GM12878 (cell line): Measurements from ENCODE around the gene NAP1L4. TPM values are rescaled to one million over a fixed set of nuclear protein-coding genes. Genes with fewer than 3 reads are reported as not detected.

ENCODE experiments used
- ATAC-seq: fragments of 200-7000 bp; cut with Tn5 transposase; 3 replicates; pipeline ENCODE4 v1.9.1; 2020; ENCODE audit warnings: mild to moderate bottlenecking, moderate library complexity
- BruUV-seq: library from RNA; stranded (reverse); fragments of 400-500 nt; replicated peaks from 2 replicates; lab custom pipeline; 2021; lab: Mats Ljungman, UMichigan
- CTCF ChIA-PET: fragments of 300-600 bp; sonication (Branson Sonifier 250); formaldehyde crosslinking; extraction: SDS; loops from one replicate; lab custom pipeline; 2021; ENCODE audit warnings: inconsistent platforms; lab: Yijun Ruan, JAX
- POLR2A ChIA-PET: fragments of 350-600 bp; formaldehyde crosslinking; extraction: SDS; loops from one replicate; lab custom pipeline; 2021; ENCODE audit warnings: inconsistent platforms; lab: Charles Lee
- RAD21 ChIA-PET: fragments of 300-600 bp; sonication (Branson Sonifier 250); formaldehyde crosslinking; loops from one replicate; lab custom pipeline; 2023; ENCODE audit warnings: antibody characterized with exemption; ENCODE audit not compliant: unreplicated experiment; lab: Charles Lee
- SMC1A ChIA-PET: fragments of 300-600 bp; sonication (Branson Sonifier 250); formaldehyde crosslinking; loops from one replicate; lab custom pipeline; 2023; ENCODE audit not compliant: unreplicated experiment, uncharacterized antibody; lab: Charles Lee
- DNase-seq: peaks from one replicate; pipeline ENCODE4 v3.0.0-alpha.2; 2011; ENCODE audit warnings: low read depth, low spot score
- FAIRE-seq: peaks from 3 replicates; lab custom pipeline; 2011; peaks lifted over from hg19 to GRCh38; lab: Jason Lieb, UNC
- H2AFZ ChIP-seq: 2 replicates; pipeline ENCODE4 v1.6.0; 2011; ENCODE audit warnings: low read depth, low read length, control low read depth; ENCODE audit not compliant: control insufficient read depth
- H3K27ac ChIP-seq: 2 replicates; pipeline ENCODE4 v1.5.1; 2011; ENCODE audit warnings: control low read depth; ENCODE audit not compliant: control insufficient read depth, insufficient read depth
- H3K27me3 ChIP-seq, 2 experiments: replicated peaks in 1 of 2; 2 replicates each; pipeline versions ENCODE4 v1.6.0 to v1.6.1; 2011; ENCODE audit warnings: low read length in 1 of 2; ENCODE audit not compliant: control insufficient read depth in 2 of 2, insufficient read depth in 2 of 2
- H3K36me3 ChIP-seq, 2 experiments: 2 replicates each; pipeline ENCODE4 v1.5.1; 2011; ENCODE audit warnings: low read length in 1 of 2; ENCODE audit not compliant: control insufficient read depth in 2 of 2, insufficient read depth in 2 of 2
- H3K4me1 ChIP-seq: 2 replicates; pipeline ENCODE4 v1.6.1; 2011; ENCODE audit warnings: mild to moderate bottlenecking, low read length, moderate library complexity, mixed read lengths; ENCODE audit not compliant: control insufficient read depth, insufficient read depth
- H3K4me2 ChIP-seq: 2 replicates; pipeline ENCODE4 v1.6.0; 2011; ENCODE audit warnings: control low read depth; ENCODE audit not compliant: control insufficient read depth, insufficient read depth
- H3K4me3 ChIP-seq: fragments of 200-600 bp; sonication (generic); 2 replicates; pipeline ENCODE4 v1.5.1; 2016
- H3K79me2 ChIP-seq: 2 replicates; pipeline ENCODE4 v1.6.0; 2011; ENCODE audit warnings: low read length; ENCODE audit not compliant: control insufficient read depth, insufficient read depth
- H3K9ac ChIP-seq: 2 replicates; pipeline ENCODE4 v1.8.0; 2011; ENCODE audit warnings: low read length, control low read depth, mixed read lengths; ENCODE audit not compliant: control insufficient read depth, insufficient read depth
- H3K9me3 ChIP-seq: replicated peaks from 3 replicates; pipeline ENCODE4 v1.5.1; 2011; ENCODE audit warnings: mild to moderate bottlenecking, low read length; ENCODE audit not compliant: control insufficient read depth, insufficient read depth
- H4K20me1 ChIP-seq: 2 replicates; pipeline ENCODE4 v1.6.0; 2011; ENCODE audit not compliant: control insufficient read depth, insufficient read depth
- ATF7 ChIP-seq: fragments of 450-650 bp; IDR thresholded peaks from 2 replicates; pipeline ENCODE4 v1.6.1; 2016; ENCODE audit warnings: low read depth, mild to moderate bottlenecking
- BCL11A ChIP-seq: IDR thresholded peaks from 2 replicates; pipeline ENCODE4 v1.6.1; 2011; ENCODE audit warnings: low read depth, low read length
- FOS ChIP-seq: IDR thresholded peaks from 3 replicates; pipeline ENCODE4 v1.6.1; 2011; ENCODE audit warnings: borderline replicate concordance; ENCODE audit not compliant: insufficient read length; ENCODE audit errors: extremely low read depth
- NFIC ChIP-seq: IDR thresholded peaks from 2 replicates; pipeline ENCODE4 v1.6.1; 2012; ENCODE audit warnings: low read depth, mild to moderate bottlenecking, inconsistent platforms, low read length, moderate library complexity
- NR2F1 ChIP-seq: fragments of 450-650 bp; conservative IDR thresholded peaks from 2 replicates; pipeline ENCODE4 v1.6.1; 2017; ENCODE audit warnings: mild to moderate bottlenecking
- POLR2A ChIP-seq: IDR thresholded peaks from 2 replicates; pipeline ENCODE4 v1.6.1; 2011; ENCODE audit warnings: low read depth, mild to moderate bottlenecking, low read length
- SP1 ChIP-seq: IDR thresholded peaks from one replicate; pipeline ENCODE4 v1.6.1; 2011; ENCODE audit warnings: low read depth, low read length
- TCF3 ChIP-seq: IDR thresholded peaks from 2 replicates; pipeline ENCODE4 v1.6.1; 2012; ENCODE audit warnings: low read depth, mild to moderate bottlenecking, low read length, borderline replicate concordance; ENCODE audit not compliant: insufficient read depth
- ZZZ3 ChIP-seq: IDR thresholded peaks from 2 replicates; pipeline ENCODE4 v1.6.1; 2011; ENCODE audit warnings: low read depth; ENCODE audit not compliant: control insufficient read depth, insufficient read length
- WGBS: methylation state at CpG from one replicate; pipeline ENCODE4 v1.1.6; 2016; ENCODE audit warnings: low lambda C conversion rate; ENCODE audit not compliant: insufficient replicate concordance, insufficient coverage; ENCODE audit errors: missing lambda C conversion rate; 5-methylcytosine and 5-hydroxymethylcytosine counted together
- in situ Hi-C: fragments of 300-500 bp; cut with MboI; formaldehyde crosslinking; loops from 9 replicates; pipeline ENCODE4 v1.14.3; 2018; ENCODE audit warnings: mixed read lengths
- intact Hi-C: fragments of 100-400 bp; cut with micrococcal nuclease; formaldehyde crosslinking; loops from one replicate; pipeline ENCODE4 v1.14.2; 2022; ENCODE audit not compliant: unreplicated experiment
- polyA plus RNA-seq, 11 experiments: library from polyadenylated mRNA; depleted of rRNA in 4 of 11; unstranded in 6 of 11; stranded (reverse) in 5 of 11; fragments of >200 nt; fragmentation: Nextera tagmentation in 4 of 11; fragmentation: Illumina TruSeq in 1 of 11; extraction: Ambion mirVana in 4 of 11; extraction: Trizol in 1 of 11; gene quantifications; 1 replicate in 1 of 11; 2 replicates in 10 of 11; pipeline versions ENCODE4 v1.2.1 to v1.2.3, GENCODE V29; 2011 to 2016; ENCODE audit warnings: inconsistent platforms in 2 of 11, missing spikeins in 2 of 11, low read depth in 1 of 11
- total RNA-seq, 4 experiments: library from RNA; depleted of rRNA in 3 of 4; stranded (reverse); fragments of >200 nt in 3 of 4; fragmentation: Illumina TruSeq in 1 of 4; extraction: Trizol in 1 of 4; gene quantifications; 2 replicates each; pipeline versions ENCODE4 v1.2.1 to v1.2.3, GENCODE V29; 2013 to 2021
- TF ChIP-seq, protein P1 (sequence below): IDR thresholded peaks from 2 replicates; pipeline ENCODE4 v1.6.1; 2011; ENCODE audit warnings: low read depth, low read length, improper control_type of control experiment, borderline replicate concordance
- TF ChIP-seq, protein P2 (sequence below): fragments of 450-650 bp; IDR thresholded peaks from 2 replicates; pipeline ENCODE4 v1.6.1; 2016; ENCODE audit warnings: mild to moderate bottlenecking, moderate library complexity, borderline replicate concordance
- TF ChIP-seq, protein P3 (sequence below): fragments of 450-650 bp; formaldehyde crosslinking; IDR thresholded peaks from 2 replicates; pipeline ENCODE4 v1.4.0; 2022; ENCODE audit warnings: mild to moderate bottlenecking, moderate library complexity
- TF ChIP-seq, protein P4 (sequence below): fragments of 450-650 bp; IDR thresholded peaks from 2 replicates; pipeline ENCODE4 v1.6.1; 2017; ENCODE audit warnings: mild to moderate bottlenecking, low read depth, inconsistent platforms; ENCODE audit not compliant: poor library complexity, severe bottlenecking

The NAP1L4 gene
- total and polyA plus RNA-seq, 10 of the 15 experiments (the other 5 are each of a cell fraction or from before 2014, with no cell fraction given) = 24.8 to 198 (median 114) TPM

DNA sequence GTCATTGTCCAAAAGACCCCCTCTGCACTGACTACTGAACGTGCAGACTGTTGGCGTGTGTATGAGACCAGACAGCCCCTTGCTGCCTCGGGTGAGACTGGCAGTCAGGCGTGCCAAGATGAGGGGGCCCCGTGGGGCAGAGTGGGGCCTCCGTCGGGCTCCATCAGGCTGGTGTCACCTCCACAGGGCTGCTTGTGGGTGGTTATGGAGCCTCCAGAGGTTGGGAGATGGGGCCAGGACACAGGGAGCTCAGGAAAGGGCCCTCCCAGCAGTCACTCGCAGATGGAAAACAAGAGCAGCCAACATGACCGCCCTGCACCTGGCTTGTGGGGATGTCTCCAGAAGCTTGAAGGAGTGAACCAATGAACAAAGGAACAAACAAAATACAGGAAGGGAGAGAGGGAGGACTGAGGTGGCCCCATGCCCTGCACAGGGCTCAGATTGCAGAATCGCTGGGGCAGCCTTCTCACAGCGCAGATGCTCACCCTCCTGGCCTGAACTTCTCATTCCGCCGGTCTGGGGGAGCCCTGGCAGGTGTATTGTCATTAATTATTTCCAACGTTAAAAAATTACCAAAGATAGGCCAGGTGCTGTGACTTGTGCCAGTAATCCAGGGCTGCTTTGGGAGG is 57.4 kb downstream of the NAP1L4 start:
- H3K27ac ChIP-seq = no peak overlapping the region
- peaks cover 17% of the 10 kb centered on the region for H3K4me1 ChIP-seq
- no peaks in the 10 kb centered on the region for H4K20me1 ChIP-seq
- DNase-seq (no peak), FAIRE-seq (no peak), ATAC-seq (no peak)
- POLR2A ChIA-PET = no interaction called here
- CTCF ChIA-PET = interaction anchor here (1.3 to 2.0 kb wide), 3 partner anchors 14 to 157 kb away, joined by 3 to 5 read pairs (median 4); no protein-coding TSS in a partner anchor
- H3K79me2 ChIP-seq = no peaks in the 10 kb centered on the region
- no peaks in the 10 kb centered on the region for H3K36me3 ChIP-seq
- H3K9me3 ChIP-seq = peaks cover 7% of the 10 kb centered on the region; the same call in 2 of the 3 replicates
- in situ Hi-C loops = no loop called here
- H3K9ac ChIP-seq = no peak overlapping the region
- 46% methylated on average over 14 of the region's 14 CpGs for WGBS
- SMC1A ChIA-PET = no interaction called here
- RAD21 ChIA-PET = interaction anchor here (1.7 to 2.0 kb wide), 2 partner anchors 79 to 156 kb away, joined by 5 to 7 read pairs; no protein-coding TSS in a partner anchor
- BruUV-seq = no TSS peak
- peaks cover 0 to 3% of the 10 kb centered on the region in 2 experiments; a peak in 3 of 4 replicates for H3K27me3 ChIP-seq
- no peak overlapping the region for H3K4me2 ChIP-seq
- intact Hi-C loops = loop anchor here (10.0 kb wide), 1 partner anchor 160 kb away; no protein-coding TSS in a partner anchor
- no peak overlapping the region for H2AFZ ChIP-seq
- H3K4me3 ChIP-seq = no peak overlapping the region
- no peak for TF ChIP-seq NR2F1
- TF ChIP-seq BCL11A = no peak
- TF ChIP-seq, protein P1, sequence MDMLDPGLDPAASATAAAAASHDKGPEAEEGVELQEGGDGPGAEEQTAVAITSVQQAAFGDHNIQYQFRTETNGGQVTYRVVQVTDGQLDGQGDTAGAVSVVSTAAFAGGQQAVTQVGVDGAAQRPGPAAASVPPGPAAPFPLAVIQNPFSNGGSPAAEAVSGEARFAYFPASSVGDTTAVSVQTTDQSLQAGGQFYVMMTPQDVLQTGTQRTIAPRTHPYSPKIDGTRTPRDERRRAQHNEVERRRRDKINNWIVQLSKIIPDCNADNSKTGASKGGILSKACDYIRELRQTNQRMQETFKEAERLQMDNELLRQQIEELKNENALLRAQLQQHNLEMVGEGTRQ = no peak
- no peak for TF ChIP-seq ATF7
- TF ChIP-seq, protein P2, sequence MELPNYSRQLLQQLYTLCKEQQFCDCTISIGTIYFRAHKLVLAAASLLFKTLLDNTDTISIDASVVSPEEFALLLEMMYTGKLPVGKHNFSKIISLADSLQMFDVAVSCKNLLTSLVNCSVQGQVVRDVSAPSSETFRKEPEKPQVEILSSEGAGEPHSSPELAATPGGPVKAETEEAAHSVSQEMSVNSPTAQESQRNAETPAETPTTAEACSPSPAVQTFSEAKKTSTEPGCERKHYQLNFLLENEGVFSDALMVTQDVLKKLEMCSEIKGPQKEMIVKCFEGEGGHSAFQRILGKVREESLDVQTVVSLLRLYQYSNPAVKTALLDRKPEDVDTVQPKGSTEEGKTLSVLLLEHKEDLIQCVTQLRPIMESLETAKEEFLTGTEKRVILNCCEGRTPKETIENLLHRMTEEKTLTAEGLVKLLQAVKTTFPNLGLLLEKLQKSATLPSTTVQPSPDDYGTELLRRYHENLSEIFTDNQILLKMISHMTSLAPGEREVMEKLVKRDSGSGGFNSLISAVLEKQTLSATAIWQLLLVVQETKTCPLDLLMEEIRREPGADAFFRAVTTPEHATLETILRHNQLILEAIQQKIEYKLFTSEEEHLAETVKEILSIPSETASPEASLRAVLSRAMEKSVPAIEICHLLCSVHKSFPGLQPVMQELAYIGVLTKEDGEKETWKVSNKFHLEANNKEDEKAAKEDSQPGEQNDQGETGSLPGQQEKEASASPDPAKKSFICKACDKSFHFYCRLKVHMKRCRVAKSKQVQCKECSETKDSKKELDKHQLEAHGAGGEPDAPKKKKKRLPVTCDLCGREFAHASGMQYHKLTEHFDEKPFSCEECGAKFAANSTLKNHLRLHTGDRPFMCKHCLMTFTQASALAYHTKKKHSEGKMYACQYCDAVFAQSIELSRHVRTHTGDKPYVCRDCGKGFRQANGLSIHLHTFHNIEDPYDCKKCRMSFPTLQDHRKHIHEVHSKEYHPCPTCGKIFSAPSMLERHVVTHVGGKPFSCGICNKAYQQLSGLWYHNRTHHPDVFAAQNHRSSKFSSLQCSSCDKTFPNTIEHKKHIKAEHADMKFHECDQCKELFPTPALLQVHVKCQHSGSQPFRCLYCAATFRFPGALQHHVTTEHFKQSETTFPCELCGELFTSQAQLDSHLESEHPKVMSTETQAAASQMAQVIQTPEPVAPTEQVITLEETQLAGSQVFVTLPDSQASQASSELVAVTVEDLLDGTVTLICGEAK = no peak
- no peak for TF ChIP-seq SP1
- TF ChIP-seq, protein P3, sequence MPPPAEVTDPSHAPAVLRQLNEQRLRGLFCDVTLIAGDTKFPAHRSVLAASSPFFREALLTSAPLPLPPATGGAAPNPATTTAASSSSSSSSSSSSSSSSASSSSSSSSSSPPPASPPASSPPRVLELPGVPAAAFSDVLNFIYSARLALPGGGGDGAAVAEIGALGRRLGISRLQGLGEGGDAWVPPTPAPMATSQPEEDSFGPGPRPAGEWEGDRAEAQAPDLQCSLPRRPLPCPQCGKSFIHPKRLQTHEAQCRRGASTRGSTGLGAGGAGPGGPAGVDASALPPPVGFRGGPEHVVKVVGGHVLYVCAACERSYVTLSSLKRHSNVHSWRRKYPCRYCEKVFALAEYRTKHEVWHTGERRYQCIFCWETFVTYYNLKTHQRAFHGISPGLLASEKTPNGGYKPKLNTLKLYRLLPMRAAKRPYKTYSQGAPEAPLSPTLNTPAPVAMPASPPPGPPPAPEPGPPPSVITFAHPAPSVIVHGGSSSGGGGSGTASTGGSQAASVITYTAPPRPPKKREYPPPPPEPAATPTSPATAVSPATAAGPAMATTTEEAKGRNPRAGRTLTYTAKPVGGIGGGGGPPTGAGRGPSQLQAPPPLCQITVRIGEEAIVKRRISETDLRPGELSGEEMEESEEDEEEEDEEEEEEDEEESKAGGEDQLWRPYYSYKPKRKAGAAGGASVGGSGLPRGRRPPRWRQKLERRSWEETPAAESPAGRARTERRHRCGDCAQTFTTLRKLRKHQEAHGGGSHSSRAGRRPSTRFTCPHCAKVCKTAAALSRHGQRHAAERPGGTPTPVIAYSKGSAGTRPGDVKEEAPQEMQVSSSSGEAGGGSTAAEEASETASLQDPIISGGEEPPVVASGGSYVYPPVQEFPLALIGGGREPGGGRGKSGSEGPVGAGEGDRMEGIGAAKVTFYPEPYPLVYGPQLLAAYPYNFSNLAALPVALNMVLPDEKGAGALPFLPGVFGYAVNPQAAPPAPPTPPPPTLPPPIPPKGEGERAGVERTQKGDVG (CRISPR knock-in tag) = no peak
- TF ChIP-seq POLR2A = no peak
- TF ChIP-seq NFIC = no peak
- TF ChIP-seq TCF3 = no peak
- TF ChIP-seq FOS = no peak
- TF ChIP-seq ZZZ3 = no peak
- TF ChIP-seq, protein P4, sequence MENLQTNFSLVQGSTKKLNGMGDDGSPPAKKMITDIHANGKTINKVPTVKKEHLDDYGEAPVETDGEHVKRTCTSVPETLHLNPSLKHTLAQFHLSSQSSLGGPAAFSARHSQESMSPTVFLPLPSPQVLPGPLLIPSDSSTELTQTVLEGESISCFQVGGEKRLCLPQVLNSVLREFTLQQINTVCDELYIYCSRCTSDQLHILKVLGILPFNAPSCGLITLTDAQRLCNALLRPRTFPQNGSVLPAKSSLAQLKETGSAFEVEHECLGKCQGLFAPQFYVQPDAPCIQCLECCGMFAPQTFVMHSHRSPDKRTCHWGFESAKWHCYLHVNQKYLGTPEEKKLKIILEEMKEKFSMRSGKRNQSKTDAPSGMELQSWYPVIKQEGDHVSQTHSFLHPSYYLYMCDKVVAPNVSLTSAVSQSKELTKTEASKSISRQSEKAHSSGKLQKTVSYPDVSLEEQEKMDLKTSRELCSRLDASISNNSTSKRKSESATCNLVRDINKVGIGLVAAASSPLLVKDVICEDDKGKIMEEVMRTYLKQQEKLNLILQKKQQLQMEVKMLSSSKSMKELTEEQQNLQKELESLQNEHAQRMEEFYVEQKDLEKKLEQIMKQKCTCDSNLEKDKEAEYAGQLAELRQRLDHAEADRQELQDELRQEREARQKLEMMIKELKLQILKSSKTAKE = no peak
